Hindlimb muscle (tissue), 1 donor: ENCODE measurements around the gene KCNK5. TPM values are rescaled to one million over a fixed set of nuclear protein-coding genes. Genes with fewer than 3 reads are reported as not detected.

Experiments
- DNase-seq: peaks from one replicate; pipeline ENCODE4 v3.0.0-alpha.2; 2013
- polyA plus RNA-seq: library from polyadenylated mRNA; unstranded; fragments of 120-200 nt; gene quantifications from one replicate; pipeline ENCODE4 v1.2.1, GENCODE V29; 2013; ENCODE audit not compliant: insufficient read length

KCNK5 gene
- polyA plus RNA-seq, 1 donor, result 1.1 TPM

DNA sequence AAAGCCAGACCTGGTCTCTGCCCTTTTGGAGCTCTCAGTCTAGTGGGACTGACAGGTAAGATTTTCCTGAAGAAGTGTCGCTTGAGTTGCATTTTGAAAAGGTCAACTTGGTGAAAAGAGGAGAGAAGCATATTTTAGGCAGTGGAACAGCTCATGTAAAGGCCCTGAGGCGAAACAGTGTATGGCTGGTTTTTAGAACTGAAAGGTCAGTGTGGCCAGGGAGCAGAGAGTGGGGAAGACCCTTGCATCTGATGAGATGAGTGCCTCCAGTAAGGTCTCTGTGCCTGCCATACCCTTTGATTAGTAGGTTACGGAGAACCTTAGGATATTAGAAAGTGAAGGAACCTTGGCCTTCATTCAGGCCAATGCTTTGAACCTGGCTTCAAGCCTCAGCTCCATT lies 58.4 kb downstream of the KCNK5 start:
- DNase-seq, result no peak

DNA sequence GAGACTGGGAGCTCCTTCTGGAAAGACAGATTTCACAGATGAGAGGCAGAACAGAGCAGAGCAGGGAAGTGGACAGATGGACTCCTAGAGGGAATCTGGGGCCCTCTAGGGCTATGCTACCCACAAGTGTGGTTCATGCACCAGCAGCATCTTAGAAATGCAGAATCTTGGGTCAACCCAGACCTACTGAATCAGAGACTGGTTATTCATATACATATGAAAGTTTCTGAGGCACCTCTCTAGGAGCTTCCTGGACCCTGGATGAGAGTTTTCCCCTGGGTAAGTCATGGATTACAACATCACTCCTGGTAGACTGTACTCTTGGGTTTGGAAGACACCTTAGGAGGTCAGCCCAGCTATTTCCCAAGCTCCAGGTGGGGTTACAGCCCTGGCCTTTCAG lies 58.9 kb downstream of the KCNK5 start:
- DNase-seq, result no peak

DNA sequence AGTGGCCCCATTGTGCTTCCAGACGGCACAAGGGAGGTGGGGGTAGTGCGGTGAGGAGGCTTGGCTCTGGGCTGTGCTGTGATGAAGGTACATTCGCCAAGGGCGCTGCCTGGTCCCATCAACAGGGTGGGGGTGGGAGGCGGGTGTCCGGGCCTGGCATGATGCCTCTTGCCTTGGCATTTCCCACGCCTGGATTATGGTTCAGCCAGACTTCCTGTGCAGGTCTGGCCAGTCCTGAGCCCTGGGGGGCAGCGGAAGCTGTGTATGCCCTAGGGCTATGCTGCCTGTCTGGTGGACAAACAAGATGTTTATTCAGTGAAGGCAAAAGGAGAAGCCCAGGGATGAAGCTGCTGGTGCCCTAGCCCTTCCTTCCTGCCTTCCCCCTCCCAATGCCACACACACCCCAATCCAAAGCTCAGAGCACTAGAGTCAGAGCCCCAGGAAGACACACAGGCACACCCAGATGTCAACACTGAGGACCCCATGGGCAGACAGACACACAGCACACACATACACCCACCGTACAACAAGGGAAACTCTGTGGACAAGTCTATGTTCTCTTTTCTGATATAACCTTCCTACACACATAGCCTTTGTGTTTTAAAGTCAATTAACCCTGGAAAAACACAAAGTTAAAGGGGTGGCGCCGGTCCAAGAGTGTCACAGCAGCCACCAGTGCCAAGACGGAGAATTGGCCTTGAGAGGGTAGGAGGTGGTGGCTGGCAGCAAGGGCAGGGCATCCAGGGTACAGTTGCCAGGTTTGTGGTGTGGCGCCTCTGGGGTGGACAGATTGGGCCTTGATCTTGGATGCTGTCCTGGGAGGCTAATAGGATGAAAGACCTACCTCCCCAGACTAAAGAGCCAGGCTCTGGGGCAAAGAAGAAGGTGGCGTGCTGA lies 59.6 kb downstream of the KCNK5 start:
- DNase-seq, result no peak

- DNase-seq, result no peak
Observed at GRCh38 chr6:39167866-39168625, 61.2 kb downstream of the KCNK5 start.

- no peak for DNase-seq
Observed at GRCh38 chr6:39167321-39167720, 62.0 kb downstream of the KCNK5 start.

- DNase-seq, result no peak
Observed at GRCh38 chr6:39166912-39167290, 62.4 kb downstream of the KCNK5 start.

GRCh38 chr6:39166189-39166911 lies 62.9 kb downstream of the KCNK5 start:
- peak; percentile 41 for DNase-seq

GRCh38 chr6:39157511-39157910 lies 71.8 kb downstream of the KCNK5 start:
- DNase-seq, result no peak

- no peak for DNase-seq
Observed at GRCh38 chr6:39156801-39157200, 72.5 kb downstream of the KCNK5 start.

DNA sequence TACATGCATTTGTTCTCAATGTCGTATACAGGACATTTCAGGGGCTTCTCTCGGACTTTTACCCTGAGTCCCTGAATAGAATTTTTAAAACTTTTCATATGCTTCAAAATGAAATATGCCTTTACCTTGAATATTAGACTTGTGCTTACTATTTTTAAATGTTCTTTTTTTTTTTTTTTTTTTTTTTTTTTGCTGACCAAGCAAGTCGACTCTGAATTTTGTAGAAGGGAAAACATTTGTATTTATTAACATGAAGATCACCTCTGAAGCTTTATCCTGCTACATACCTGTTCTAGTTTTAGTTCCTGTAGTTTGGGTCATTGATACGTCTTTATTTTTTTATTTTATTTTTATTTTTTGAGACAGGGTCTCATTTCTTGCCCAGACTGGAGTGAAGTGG lies 74.6 kb downstream of the KCNK5 start:
- no peak for DNase-seq

DNA sequence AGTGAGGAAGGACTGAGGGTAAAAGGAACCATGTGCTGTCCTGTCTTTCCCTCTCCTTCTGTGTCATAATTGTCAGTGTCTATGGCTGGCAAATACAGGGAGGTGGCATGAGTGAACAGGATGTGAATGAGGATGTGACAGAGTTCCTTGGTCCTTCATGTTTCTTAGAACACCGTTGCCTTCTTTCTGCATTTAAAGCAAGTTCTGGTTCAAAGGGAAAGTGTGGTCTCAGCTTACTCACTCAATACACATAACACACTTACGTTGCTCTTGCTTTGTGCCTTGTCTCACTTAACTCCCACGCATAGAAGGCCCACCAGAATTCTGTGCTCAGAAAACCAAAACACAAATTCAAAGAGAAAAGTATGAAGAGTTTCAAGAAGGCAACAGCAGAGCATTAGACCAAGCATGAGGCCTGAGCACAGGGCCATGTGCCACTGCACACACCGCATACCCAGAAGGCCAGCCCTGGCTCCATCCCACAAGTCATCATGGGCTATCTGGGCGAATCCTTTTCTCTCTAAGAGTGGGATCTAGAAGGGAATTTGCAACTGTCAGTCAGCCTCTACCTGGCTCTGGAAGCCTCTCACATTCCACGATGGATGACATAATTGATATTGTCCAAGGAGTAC lies 75.4 kb downstream of the KCNK5 start:
- DNase-seq, result no peak

DNA sequence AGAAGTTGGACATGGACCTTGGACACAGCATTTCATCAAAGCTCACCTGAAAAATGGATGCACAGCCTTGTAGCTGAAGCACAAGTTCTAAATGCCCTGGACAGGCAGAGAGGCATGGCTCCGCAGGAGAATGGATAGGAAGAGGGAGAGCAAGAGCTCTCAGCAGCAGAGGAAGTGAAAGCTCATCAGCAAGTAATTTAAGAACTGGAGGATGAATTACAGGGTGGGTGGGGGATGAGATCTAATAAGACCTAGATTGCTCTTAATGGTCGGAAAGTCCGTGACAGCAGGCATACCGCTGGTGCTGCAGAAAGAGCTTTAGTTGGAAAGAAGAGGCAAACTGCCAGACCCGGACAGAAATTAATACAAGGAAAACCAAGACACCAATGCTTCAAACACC lies 77.0 kb downstream of the KCNK5 start:
- no peak for DNase-seq

DNA sequence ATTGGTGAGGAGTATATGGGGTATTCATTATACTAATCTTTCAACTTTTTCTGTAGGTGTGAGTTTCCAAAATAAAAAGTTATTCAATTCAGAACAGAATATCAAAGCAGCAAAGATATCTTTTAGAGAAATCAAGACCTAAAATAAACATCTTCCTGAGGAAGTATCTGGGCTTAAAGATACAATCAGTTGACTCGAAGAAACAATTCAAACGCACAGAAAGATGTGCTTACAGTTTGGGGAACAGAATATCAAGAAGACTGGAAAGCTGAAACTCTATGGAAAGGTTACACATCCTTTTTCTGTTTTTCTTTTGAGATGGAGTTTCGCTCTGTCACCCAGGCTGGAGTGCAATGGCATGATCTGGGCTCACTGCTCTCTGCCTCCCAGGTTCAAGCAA lies 78.1 kb downstream of the KCNK5 start:
- DNase-seq, result no peak

DNA sequence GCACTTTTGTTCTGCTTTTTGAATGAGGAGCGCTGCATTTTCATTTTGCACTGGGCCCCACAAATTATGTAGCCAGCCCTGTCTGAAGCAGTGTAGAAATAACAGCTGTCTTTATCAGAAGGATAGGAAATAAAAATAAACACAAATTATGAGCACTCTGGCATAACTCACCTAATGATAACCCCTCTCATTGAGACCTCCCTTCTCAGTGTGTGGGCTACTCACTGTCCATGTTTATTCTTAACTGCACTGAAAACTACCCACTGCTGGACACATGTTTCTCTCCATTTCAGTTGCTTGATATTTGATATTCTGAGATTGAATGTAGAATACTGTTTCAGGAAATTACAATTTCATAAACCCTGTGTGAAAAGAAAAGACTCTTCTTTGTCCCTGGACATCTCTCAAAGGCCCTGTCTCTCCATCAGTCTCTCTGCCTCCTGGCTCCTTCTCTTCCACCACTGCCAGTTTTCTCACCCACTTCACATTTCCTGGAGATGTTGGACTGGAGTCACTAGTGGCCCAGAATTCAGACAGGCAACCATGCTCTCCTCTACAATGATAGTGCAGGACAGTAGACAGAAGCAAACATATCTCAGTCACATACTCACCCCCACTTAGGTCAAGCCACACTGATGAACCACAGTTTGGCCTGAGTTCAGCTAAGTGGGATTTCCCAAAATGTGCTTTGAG lies 84.6 kb downstream of the KCNK5 start:
- DNase-seq, result no peak

GRCh38 chr6:39143238-39143930 lies 85.9 kb downstream of the KCNK5 start:
- no peak for DNase-seq

DNA sequence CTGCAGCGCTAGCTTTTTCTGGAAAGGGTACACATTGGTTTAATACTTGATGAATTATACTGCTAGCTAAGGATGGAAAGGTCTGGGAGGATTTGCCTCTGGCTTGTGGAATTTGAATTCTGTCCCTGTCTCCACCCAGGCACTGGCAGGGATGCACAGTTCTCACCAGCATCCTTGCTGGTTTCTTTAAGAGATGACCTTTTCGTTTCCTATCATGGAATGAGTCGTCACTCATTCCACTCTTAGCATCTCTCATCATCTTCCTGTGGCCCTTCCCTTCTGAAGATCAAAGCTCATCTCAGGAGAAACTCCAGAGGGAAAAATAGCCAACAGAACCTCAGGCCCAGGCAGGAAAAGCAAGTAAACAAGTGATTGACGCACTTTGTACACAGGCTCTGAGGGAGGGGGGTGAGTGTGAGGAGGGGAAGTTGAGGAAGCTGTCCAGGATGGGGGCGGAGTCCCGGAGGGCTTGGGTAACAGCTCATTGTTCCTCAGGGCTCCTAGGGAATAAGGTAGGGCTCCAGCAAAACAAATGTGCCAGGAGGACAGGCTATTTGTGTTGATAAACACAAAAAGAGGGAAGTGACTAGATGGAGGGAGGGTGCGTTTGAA lies 88.6 kb downstream of the KCNK5 start:
- DNase-seq, result no peak

Other genes with a start within 250 kb of the KCNK5 start
- not detected for gene GLP1R, start 180.7 kb downstream of the KCNK5 start, polyA plus RNA-seq
- gene SAYSD1, start 114.3 kb downstream of the KCNK5 start, polyA plus RNA-seq, result 10.4 TPM
- gene KCNK17, start 84.9 kb upstream of the KCNK5 start, polyA plus RNA-seq, result 1.0 TPM
- not detected for gene KCNK16, start 93.2 kb upstream of the KCNK5 start, polyA plus RNA-seq